Epidermal melanocyte (primary cell): Measurements from ENCODE around the gene TRAF3.
"Not testable (repeated sequence)": the region's sequence is repeated elsewhere in the genome, so short reads cannot be mapped to it uniquely, and the experiment has no call there.

Source experiments
- DNase-seq: peaks from one replicate; pipeline ENCODE4 v3.0.0; 2011; ENCODE audit warnings: low spot score; ENCODE audit not compliant: insufficient read length

The TRAF3 gene

GRCh38 chr14:102889615-102890014 is 112.4 kb downstream of the TRAF3 start:
- no peak for DNase-seq

- no peak for DNase-seq
Measured at GRCh38 chr14:102891111-102891510, 113.9 kb downstream of the TRAF3 start.

GRCh38 chr14:102891556-102891955 is 114.3 kb downstream of the TRAF3 start:
- DNase-seq: no peak

- DNase-seq: no peak
Measured at GRCh38 chr14:102892651-102893050, 115.4 kb downstream of the TRAF3 start.

- peak; percentile 95 for DNase-seq
Measured at GRCh38 chr14:102893452-102893851, 116.2 kb downstream of the TRAF3 start.

- DNase-seq: not testable (repeated sequence)
Measured at GRCh38 chr14:102896735-102897134, 119.5 kb downstream of the TRAF3 start.

GRCh38 chr14:102897299-102898027 is 120.2 kb downstream of the TRAF3 start:
- DNase-seq: no peak

GRCh38 chr14:102898298-102898697 is 121.0 kb downstream of the TRAF3 start:
- no peak for DNase-seq

GRCh38 chr14:102898776-102899515 is 121.7 kb downstream of the TRAF3 start:
- no peak for DNase-seq

- no peak for DNase-seq
Measured at GRCh38 chr14:102899516-102899900, 122.3 kb downstream of the TRAF3 start.

- no peak for DNase-seq
Measured at GRCh38 chr14:102900631-102901571, 123.7 kb downstream of the TRAF3 start.

- DNase-seq: no peak
Measured at GRCh38 chr14:102901633-102902032, 124.4 kb downstream of the TRAF3 start.

GRCh38 chr14:102902086-102902485 is 124.8 kb downstream of the TRAF3 start:
- DNase-seq: no peak

- no peak for DNase-seq
Measured at GRCh38 chr14:102902523-102903247, 125.4 kb downstream of the TRAF3 start.

GRCh38 chr14:102903248-102903888 is 126.1 kb downstream of the TRAF3 start:
- DNase-seq: peak; percentile 18

- no peak for DNase-seq
Measured at GRCh38 chr14:102903889-102904512, 126.8 kb downstream of the TRAF3 start.

- DNase-seq: no peak
Measured at GRCh38 chr14:102905116-102906108, 128.2 kb downstream of the TRAF3 start.

GRCh38 chr14:102906616-102907302 is 129.5 kb downstream of the TRAF3 start:
- no peak for DNase-seq
